HepG2 (cell line): ENCODE results near the gene ADI1. TPM values are rescaled to one million over a fixed set of nuclear protein-coding genes. Genes with fewer than 3 reads are reported as not detected.

Experiments
- CBX1 ChIP-seq: IDR thresholded peaks from one replicate; pipeline ENCODE4 v1.6.1; 2016; ENCODE audit warnings: antibody characterized with exemption, low read depth
- CC2D1A ChIP-seq: sonication (generic); formaldehyde crosslinking; IDR thresholded peaks from 2 replicates; pipeline ENCODE4 v1.8.1; 2023; ENCODE audit warnings: mild to moderate bottlenecking, missing genetic modification reagents
- FOXP1 ChIP-seq, 2 experiments: fragments of 450-650 bp in 1 of 2; IDR thresholded peaks; 2 replicates each; pipeline ENCODE4 v1.6.1; 2017 to 2018; ENCODE audit warnings: antibody characterized with exemption in 1 of 2
- NCOR1 ChIP-seq: fragments of 200-600 bp; sonication (generic); IDR thresholded peaks from 2 replicates; pipeline ENCODE4 v1.7.0; 2017; ENCODE audit warnings: antibody characterized with exemption, low read length, borderline replicate concordance
- ZFP82 ChIP-seq: sonication (generic); formaldehyde crosslinking; IDR thresholded peaks from 2 replicates; pipeline ENCODE4 v1.5.1; 2020; ENCODE audit warnings: mild to moderate bottlenecking, missing genetic modification reagents, borderline replicate concordance
- ZNF230 ChIP-seq: sonication (generic); formaldehyde crosslinking; IDR thresholded peaks from 2 replicates; pipeline ENCODE4 v1.4.0; 2020; ENCODE audit warnings: mild to moderate bottlenecking, missing genetic modification reagents
- ZNF446 ChIP-seq: sonication (generic); formaldehyde crosslinking; IDR thresholded peaks from 2 replicates; pipeline ENCODE4 v1.5.0; 2020; ENCODE audit warnings: mild to moderate bottlenecking, missing genetic modification reagents
- ZNF451 ChIP-seq: sonication (generic); formaldehyde crosslinking; IDR thresholded peaks from 2 replicates; pipeline ENCODE4 v1.5.0; 2020; ENCODE audit warnings: mild to moderate bottlenecking, missing genetic modification reagents
- ZNF552 ChIP-seq: sonication (generic); formaldehyde crosslinking; IDR thresholded peaks from 2 replicates; pipeline ENCODE4 v1.9.0; 2022; ENCODE audit warnings: missing genetic modification reagents, mild to moderate bottlenecking, borderline replicate concordance
- ZNF615 ChIP-seq: sonication (generic); formaldehyde crosslinking; IDR thresholded peaks from 2 replicates; pipeline ENCODE4 v1.5.0; 2020; ENCODE audit warnings: mild to moderate bottlenecking, missing genetic modification reagents, borderline replicate concordance
- ZNF644 ChIP-seq: IDR thresholded peaks from 2 replicates; pipeline ENCODE4 v1.6.1; 2016; ENCODE audit warnings: low read depth
- ZNF703 ChIP-seq: sonication (generic); formaldehyde crosslinking; IDR thresholded peaks from 2 replicates; pipeline ENCODE4 v1.5.1; 2020; ENCODE audit warnings: missing genetic modification reagents, mild to moderate bottlenecking, moderate library complexity, borderline replicate concordance
- ZNF709 ChIP-seq: sonication (generic); formaldehyde crosslinking; IDR thresholded peaks from 2 replicates; pipeline ENCODE4 v1.5.0; 2020; ENCODE audit warnings: mild to moderate bottlenecking, missing genetic modification reagents
- polyA plus RNA-seq, 8 experiments: library from polyadenylated mRNA; depleted of rRNA in 3 of 8; stranded (reverse) in 7 of 8; unstranded in 1 of 8; fragments of >200 nt; fragmentation: Illumina TruSeq in 4 of 8; extraction: Trizol in 4 of 8; gene quantifications; 2 replicates each; pipeline versions ENCODE4 v1.2.1 to v1.2.3, GENCODE V29; 2011 to 2016; ENCODE audit warnings: low read depth in 4 of 8, missing spikeins in 1 of 8, mixed read lengths in 1 of 8; ENCODE audit not compliant: insufficient read depth in 1 of 8
- total RNA-seq, 5 experiments: library from RNA; depleted of rRNA; stranded (reverse); fragments of >200 nt; fragmentation: Illumina TruSeq; extraction: Trizol; gene quantifications; 2 replicates each; pipeline ENCODE4 v1.2.3, GENCODE V29; 2016; ENCODE audit warnings: low read depth in 1 of 5
- TF ChIP-seq, protein P1 (sequence below): sonication (generic); formaldehyde crosslinking; IDR thresholded peaks from 2 replicates; pipeline ENCODE4 v1.4.0; 2020; ENCODE audit warnings: missing genetic modification reagents
- TF ChIP-seq, protein P2 (sequence below): sonication (generic); formaldehyde crosslinking; IDR thresholded peaks from 2 replicates; pipeline ENCODE4 v1.8.0; 2022; ENCODE audit warnings: missing genetic modification reagents, mild to moderate bottlenecking, inconsistent platforms, borderline replicate concordance
- TF ChIP-seq, protein P3 (sequence below): sonication (generic); formaldehyde crosslinking; IDR thresholded peaks from 2 replicates; pipeline ENCODE4 v1.8.1; 2023; ENCODE audit warnings: mild to moderate bottlenecking, missing genetic modification reagents, borderline replicate concordance
- TF ChIP-seq, protein P4 (sequence below): sonication (generic); formaldehyde crosslinking; IDR thresholded peaks from 2 replicates; pipeline ENCODE4 v1.4.0; 2020; ENCODE audit warnings: mild to moderate bottlenecking, missing genetic modification reagents
- TF ChIP-seq, protein P5 (sequence below): sonication (generic); formaldehyde crosslinking; IDR thresholded peaks from 2 replicates; pipeline ENCODE4 v1.4.0; 2020; ENCODE audit warnings: missing genetic modification reagents
- TF ChIP-seq, protein P6 (sequence below): sonication (generic); formaldehyde crosslinking; IDR thresholded peaks from 2 replicates; pipeline ENCODE4 v1.4.0; 2020; ENCODE audit warnings: mild to moderate bottlenecking, missing genetic modification reagents
- TF ChIP-seq, protein P7 (sequence below): IDR thresholded peaks from 2 replicates; pipeline ENCODE4 v1.6.1; 2012; ENCODE audit warnings: inconsistent platforms
- TF ChIP-seq, protein P8 (sequence below): IDR thresholded peaks from 2 replicates; pipeline ENCODE4 v1.6.1; 2016; ENCODE audit warnings: mild to moderate bottlenecking, missing biosample characterization, missing genetic modification reagents
- TF ChIP-seq, protein P9 (sequence below): sonication (generic); formaldehyde crosslinking; IDR thresholded peaks from 2 replicates; pipeline ENCODE4 v1.5.0; 2020; ENCODE audit warnings: missing genetic modification reagents

Gene ADI1
- total and polyA plus RNA-seq, 2 of the 13 experiments (the other 11 are each of a cell fraction or from before 2014, with no cell fraction given), result 28.7 to 123 TPM

DNA sequence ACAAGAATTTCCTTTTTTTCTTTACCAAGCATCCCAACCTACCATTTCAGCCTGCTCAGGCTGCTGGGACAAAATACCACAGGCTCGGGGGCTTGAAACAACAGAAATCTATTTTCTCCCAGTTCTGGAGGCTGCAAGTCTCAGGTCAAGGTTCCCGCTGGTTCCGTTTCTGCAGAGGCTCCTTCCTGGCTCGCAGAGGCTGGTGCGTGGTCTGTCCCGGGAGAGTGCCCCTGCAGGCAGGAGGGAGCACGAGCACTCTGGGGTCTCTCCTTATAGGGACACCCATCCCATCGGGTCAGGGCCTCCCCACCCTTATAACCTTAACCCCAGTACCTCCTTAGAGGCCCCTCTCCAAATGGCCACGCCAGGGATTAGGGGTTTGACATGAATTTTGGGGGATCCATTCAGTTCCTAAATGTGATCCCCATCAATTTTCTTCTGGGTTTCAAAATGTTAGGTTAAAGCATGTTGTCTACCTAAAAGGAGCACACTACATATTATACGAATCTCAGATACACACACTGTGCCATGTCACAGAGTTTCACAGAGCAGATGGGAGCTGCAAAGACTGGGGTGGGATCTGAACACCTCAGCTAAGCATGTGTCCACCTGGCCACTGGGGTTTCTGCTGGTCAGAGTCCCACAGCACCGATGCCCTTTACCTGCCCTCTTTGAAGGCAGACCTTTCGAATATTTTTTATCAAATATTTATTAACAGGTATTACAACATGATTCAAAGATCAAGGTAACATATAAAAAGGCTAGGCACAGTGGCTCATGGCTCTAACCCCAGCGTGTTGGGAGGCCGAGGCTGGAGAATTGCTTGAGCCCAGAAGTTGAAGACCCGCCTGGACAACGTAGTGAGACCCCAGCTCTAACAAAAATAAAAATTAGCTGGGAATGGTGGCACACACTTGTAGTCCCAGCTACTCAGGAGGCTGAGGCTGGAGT lies 17.6 kb upstream of the ADI1 start (continued):
- TF ChIP-seq, protein P1, sequence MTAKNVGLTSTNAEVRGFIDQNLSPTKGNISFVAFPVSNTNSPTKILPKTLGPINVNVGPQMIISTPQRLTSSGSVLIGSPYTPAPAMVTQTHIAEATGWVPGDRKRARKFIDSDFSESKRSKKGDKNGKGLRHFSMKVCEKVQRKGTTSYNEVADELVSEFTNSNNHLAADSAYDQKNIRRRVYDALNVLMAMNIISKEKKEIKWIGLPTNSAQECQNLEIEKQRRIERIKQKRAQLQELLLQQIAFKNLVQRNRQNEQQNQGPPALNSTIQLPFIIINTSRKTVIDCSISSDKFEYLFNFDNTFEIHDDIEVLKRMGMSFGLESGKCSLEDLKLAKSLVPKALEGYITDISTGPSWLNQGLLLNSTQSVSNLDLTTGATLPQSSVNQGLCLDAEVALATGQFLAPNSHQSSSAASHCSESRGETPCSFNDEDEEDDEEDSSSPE (CRISPR knock-in tag), result peak; percentile 49; the same call in 1 of the 2 replicates
- TF ChIP-seq, protein P2, sequence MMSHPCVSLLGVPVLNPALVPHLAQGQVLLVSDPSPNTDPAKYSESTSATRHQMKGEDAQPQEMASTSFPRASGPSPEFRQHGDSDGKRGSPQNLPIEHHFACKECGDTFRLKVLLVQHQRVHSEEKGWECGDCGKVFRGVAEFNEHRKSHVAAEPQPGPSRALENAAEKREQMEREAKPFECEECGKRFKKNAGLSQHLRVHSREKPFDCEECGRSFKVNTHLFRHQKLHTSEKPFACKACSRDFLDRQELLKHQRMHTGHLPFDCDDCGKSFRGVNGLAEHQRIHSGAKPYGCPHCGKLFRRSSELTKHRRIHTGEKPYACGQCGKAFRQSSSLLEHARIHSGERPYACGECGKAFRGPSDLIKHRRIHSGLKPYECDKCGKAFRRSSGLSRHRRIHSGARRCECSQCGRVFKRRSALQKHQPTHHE (CRISPR knock-in tag), result no peak
- TF ChIP-seq, protein P3, sequence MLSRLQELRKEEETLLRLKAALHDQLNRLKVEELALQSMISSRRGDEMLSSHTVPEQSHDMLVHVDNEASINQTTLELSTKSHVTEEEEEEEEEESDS, result no peak
- TF ChIP-seq ZNF709 (CRISPR knock-in tag), result no peak
- TF ChIP-seq CC2D1A (CRISPR knock-in tag), result no peak
- TF ChIP-seq, protein P4, sequence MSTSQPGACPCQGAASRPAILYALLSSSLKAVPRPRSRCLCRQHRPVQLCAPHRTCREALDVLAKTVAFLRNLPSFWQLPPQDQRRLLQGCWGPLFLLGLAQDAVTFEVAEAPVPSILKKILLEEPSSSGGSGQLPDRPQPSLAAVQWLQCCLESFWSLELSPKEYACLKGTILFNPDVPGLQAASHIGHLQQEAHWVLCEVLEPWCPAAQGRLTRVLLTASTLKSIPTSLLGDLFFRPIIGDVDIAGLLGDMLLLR (CRISPR knock-in tag), result no peak
- peak; percentile 43 for TF ChIP-seq CBX1
- no peak for TF ChIP-seq ZFP82
- TF ChIP-seq ZNF615, result no peak
- TF ChIP-seq, protein P5, sequence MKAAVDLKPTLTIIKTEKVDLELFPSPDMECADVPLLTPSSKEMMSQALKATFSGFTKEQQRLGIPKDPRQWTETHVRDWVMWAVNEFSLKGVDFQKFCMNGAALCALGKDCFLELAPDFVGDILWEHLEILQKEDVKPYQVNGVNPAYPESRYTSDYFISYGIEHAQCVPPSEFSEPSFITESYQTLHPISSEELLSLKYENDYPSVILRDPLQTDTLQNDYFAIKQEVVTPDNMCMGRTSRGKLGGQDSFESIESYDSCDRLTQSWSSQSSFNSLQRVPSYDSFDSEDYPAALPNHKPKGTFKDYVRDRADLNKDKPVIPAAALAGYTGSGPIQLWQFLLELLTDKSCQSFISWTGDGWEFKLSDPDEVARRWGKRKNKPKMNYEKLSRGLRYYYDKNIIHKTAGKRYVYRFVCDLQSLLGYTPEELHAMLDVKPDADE, result no peak
- no peak for TF ChIP-seq ZNF451 (CRISPR knock-in tag)
- TF ChIP-seq, protein P6, sequence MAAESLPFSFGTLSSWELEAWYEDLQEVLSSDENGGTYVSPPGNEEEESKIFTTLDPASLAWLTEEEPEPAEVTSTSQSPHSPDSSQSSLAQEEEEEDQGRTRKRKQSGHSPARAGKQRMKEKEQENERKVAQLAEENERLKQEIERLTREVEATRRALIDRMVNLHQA (CRISPR knock-in tag), result no peak
- no peak for TF ChIP-seq ZNF446 (CRISPR knock-in tag)
- TF ChIP-seq, protein P7, sequence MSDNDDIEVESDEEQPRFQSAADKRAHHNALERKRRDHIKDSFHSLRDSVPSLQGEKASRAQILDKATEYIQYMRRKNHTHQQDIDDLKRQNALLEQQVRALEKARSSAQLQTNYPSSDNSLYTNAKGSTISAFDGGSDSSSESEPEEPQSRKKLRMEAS, result 0 out of 2 replicates have a peak, but pooled peaks have one; percentile 45
- no peak for TF ChIP-seq FOXP1 (IDR thresholded peaks at IDR 0.05)
- no peak for TF ChIP-seq FOXP1 (CRISPR knock-in tag; IDR thresholded peaks at IDR 0.05)
- 0 out of 2 replicates have a peak, but pooled peaks have one; percentile 35 for TF ChIP-seq ZNF230 (CRISPR knock-in tag)
- no peak; the same call in 1 of the 2 replicates for TF ChIP-seq NCOR1
- peak; percentile 18; the same call in 1 of the 2 replicates for TF ChIP-seq ZNF644
- TF ChIP-seq ZNF703, result no peak
- TF ChIP-seq, protein P8, sequence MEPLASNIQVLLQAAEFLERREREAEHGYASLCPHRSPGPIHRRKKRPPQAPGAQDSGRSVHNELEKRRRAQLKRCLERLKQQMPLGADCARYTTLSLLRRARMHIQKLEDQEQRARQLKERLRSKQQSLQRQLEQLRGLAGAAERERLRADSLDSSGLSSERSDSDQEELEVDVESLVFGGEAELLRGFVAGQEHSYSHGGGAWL (CRISPR knock-in tag), result 0 out of 2 replicates have a peak, but pooled peaks have one; percentile 34
- TF ChIP-seq ZNF552, result no peak; the same call in 1 of the 2 replicates
- TF ChIP-seq, protein P9, sequence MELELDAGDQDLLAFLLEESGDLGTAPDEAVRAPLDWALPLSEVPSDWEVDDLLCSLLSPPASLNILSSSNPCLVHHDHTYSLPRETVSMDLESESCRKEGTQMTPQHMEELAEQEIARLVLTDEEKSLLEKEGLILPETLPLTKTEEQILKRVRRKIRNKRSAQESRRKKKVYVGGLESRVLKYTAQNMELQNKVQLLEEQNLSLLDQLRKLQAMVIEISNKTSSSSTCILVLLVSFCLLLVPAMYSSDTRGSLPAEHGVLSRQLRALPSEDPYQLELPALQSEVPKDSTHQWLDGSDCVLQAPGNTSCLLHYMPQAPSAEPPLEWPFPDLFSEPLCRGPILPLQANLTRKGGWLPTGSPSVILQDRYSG (CRISPR knock-in tag), result 0 out of 2 replicates have a peak, but pooled peaks have one; percentile 82
